ENCODE data around the gene C10orf71.

- TF ChIP-seq CTCF (IDR thresholded peaks at IDR 0.05), result no peak
- no peak for TF ChIP-seq EZH2 (IDR thresholded peaks at IDR 0.05; ENCODE audit: borderline replicate concordance, insufficient read depth, low read depth, low read length, poor library complexity, severe bottlenecking)
Observed at GRCh38 chr10:49325131-49325915, 26.4 kb downstream of the C10orf71 start.
